Neural crest cell (in vitro differentiated cells): Measurements from ENCODE around the gene FECH. TPM values are rescaled to one million over a fixed set of nuclear protein-coding genes. Genes with fewer than 3 reads are reported as not detected.

Experiments
- DNase-seq: peaks from one replicate; pipeline ENCODE4 v3.0.0; 2021; ENCODE audit warnings: low read depth, mixed read lengths, low spot score
- H3K27ac Mint-ChIP-seq: one replicate; pipeline ENCODE4 v1.8.0; 2021; ENCODE audit warnings: mild to moderate bottlenecking, mixed read lengths; ENCODE audit not compliant: unreplicated experiment
- H3K27me3 Mint-ChIP-seq: 2 replicates; pipeline ENCODE4 v1.8.0; 2021; ENCODE audit warnings: low read depth, mild to moderate bottlenecking, mixed read lengths
- H3K36me3 Mint-ChIP-seq: 2 replicates; pipeline ENCODE4 v1.8.0; 2021; ENCODE audit warnings: low read depth, mild to moderate bottlenecking, mixed read lengths
- H3K4me1 Mint-ChIP-seq: 2 replicates; pipeline ENCODE4 v1.8.0; 2021; ENCODE audit warnings: mixed read lengths
- H3K4me3 Mint-ChIP-seq: one replicate; pipeline ENCODE4 v1.8.0; 2021; ENCODE audit warnings: mild to moderate bottlenecking, mixed read lengths
- H3K9me3 Mint-ChIP-seq: 2 replicates; pipeline ENCODE4 v1.8.0; 2021; ENCODE audit warnings: mixed read lengths
- total RNA-seq: library from RNA; stranded (reverse); gene quantifications from 2 replicates; pipeline ENCODE4 v1.2.1, GENCODE V29; 2021
- TF ChIP-seq, protein P1 (sequence below): fragments of 200-600 bp; sonication (generic); conservative IDR thresholded peaks from 2 replicates; pipeline ENCODE4 v1.5.0; 2021; ENCODE audit warnings: antibody characterized with exemption, mild to moderate bottlenecking

FECH gene
- total RNA-seq, 1 donor from 2014 or later: 16.9 TPM

GRCh38 chr18:57542126-57542525 lies 44.4 kb downstream of the FECH start:
- DNase-seq: no peak
- Mint-ChIP-seq H3K4me1 (peaks cover 12% of the 10 kb centered on the region), H3K9me3 (no peaks in the 10 kb centered on the region), H3K27ac (no peak overlapping the region), H3K27me3 (peaks cover 2% of the 10 kb centered on the region), H3K36me3 (no peaks in the 10 kb centered on the region), H3K4me3 (no peak overlapping the region)
- TF ChIP-seq, protein P1, sequence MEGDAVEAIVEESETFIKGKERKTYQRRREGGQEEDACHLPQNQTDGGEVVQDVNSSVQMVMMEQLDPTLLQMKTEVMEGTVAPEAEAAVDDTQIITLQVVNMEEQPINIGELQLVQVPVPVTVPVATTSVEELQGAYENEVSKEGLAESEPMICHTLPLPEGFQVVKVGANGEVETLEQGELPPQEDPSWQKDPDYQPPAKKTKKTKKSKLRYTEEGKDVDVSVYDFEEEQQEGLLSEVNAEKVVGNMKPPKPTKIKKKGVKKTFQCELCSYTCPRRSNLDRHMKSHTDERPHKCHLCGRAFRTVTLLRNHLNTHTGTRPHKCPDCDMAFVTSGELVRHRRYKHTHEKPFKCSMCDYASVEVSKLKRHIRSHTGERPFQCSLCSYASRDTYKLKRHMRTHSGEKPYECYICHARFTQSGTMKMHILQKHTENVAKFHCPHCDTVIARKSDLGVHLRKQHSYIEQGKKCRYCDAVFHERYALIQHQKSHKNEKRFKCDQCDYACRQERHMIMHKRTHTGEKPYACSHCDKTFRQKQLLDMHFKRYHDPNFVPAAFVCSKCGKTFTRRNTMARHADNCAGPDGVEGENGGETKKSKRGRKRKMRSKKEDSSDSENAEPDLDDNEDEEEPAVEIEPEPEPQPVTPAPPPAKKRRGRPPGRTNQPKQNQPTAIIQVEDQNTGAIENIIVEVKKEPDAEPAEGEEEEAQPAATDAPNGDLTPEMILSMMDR: no peak

- Mint-ChIP-seq H3K27ac (no peak overlapping the region), H3K9me3 (no peaks in the 10 kb centered on the region)
Observed at GRCh38 chr18:57539702-57540101, 46.8 kb downstream of the FECH start.

DNA sequence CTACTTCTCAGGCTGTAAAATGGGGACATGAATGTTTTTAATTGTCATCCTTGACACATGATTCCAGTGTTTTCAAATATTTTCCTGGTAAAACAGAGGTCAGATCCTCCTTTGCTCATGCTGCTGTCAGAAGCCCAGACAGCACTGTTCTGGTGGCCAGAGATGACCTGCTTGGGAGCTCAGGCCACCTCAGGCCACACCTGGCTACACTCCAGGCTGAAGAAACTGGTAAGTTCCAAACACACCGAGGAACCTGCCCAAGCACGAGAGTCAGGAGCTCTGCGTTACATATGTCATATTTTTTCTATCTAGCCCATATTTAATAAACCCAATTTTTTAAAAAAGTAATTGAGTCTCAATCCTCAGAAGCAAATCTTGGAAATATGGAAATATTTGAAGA lies 47.9 kb downstream of the FECH start:
- Mint-ChIP-seq H3K4me1 (peaks cover 34% of the 10 kb centered on the region), H3K36me3 (no peaks in the 10 kb centered on the region), H3K4me3 (no peak overlapping the region), H3K9me3 (no peaks in the 10 kb centered on the region), H3K27ac (no peak overlapping the region), H3K27me3 (peaks cover 4% of the 10 kb centered on the region)
- DNase-seq: no peak
- TF ChIP-seq, protein P1: no peak

More at GRCh38 chr18:57539702-57540101, 46.8 kb downstream of the FECH start:
- peaks cover 2% of the 10 kb centered on the region for H3K27me3 Mint-ChIP-seq
- TF ChIP-seq, protein P1: no peak
- no peak for DNase-seq
- H3K36me3 Mint-ChIP-seq: no peaks in the 10 kb centered on the region
- H3K4me3 Mint-ChIP-seq: no peak overlapping the region
- peaks cover 25% of the 10 kb centered on the region for H3K4me1 Mint-ChIP-seq

- no peak overlapping the region for H3K4me3 Mint-ChIP-seq
- TF ChIP-seq, protein P1: no peak
- DNase-seq: no peak
- no peaks in the 10 kb centered on the region for H3K9me3 Mint-ChIP-seq
- peaks cover 35% of the 10 kb centered on the region for H3K4me1 Mint-ChIP-seq
- H3K27ac Mint-ChIP-seq: no peak overlapping the region
- H3K36me3 Mint-ChIP-seq: no peaks in the 10 kb centered on the region
- H3K27me3 Mint-ChIP-seq: peaks cover 7% of the 10 kb centered on the region
Observed at GRCh38 chr18:57534511-57534909, 52.0 kb downstream of the FECH start.

GRCh38 chr18:57533868-57534510 lies 52.5 kb downstream of the FECH start:
- H3K27me3 Mint-ChIP-seq: peaks cover 5% of the 10 kb centered on the region
- no peak for DNase-seq
- TF ChIP-seq, protein P1: no peak
- H3K4me1 Mint-ChIP-seq: peaks cover 35% of the 10 kb centered on the region
- H3K27ac Mint-ChIP-seq: peak overlapping the region; percentile 7
- H3K4me3 Mint-ChIP-seq: peak overlapping the region; percentile 20
- H3K9me3 Mint-ChIP-seq: no peaks in the 10 kb centered on the region
- H3K36me3 Mint-ChIP-seq: no peaks in the 10 kb centered on the region
